K562 (cell line): ENCODE data around the gene PPP2R2B. TPM values are rescaled to one million over a fixed set of nuclear protein-coding genes. Genes with fewer than 3 reads are reported as not detected.

Source experiments
- ATAC-seq: fragments of 200-7000 bp; cut with Tn5 transposase; 3 replicates; pipeline ENCODE4 v1.9.1; 2020; ENCODE audit warnings: moderate library complexity
- BruUV-seq: library from RNA; stranded (reverse); fragments of 400-500 nt; replicated peaks from 2 replicates; lab custom pipeline; 2021; lab: Mats Ljungman, UMichigan
- CTCF ChIA-PET: fragments of 300-600 bp; formaldehyde crosslinking; extraction: SDS; loops from one replicate; lab custom pipeline; 2021; ENCODE audit warnings: low intra/inter-chr PET ratio; lab: Yijun Ruan, JAX
- POLR2A ChIA-PET: fragments of 300-600, 350-650 bp; sonication (Branson Sonifier 250); formaldehyde crosslinking; extraction: SDS; loops from one replicate; lab custom pipeline; 2021; ENCODE audit warnings: antibody characterized with exemption, inconsistent platforms; lab: Yijun Ruan, JAX
- DNase-seq, 4 experiments: peaks; one replicate each; pipeline versions ENCODE4 v3.0.0 to v3.0.0-alpha.2; 2011 to 2018; ENCODE audit warnings: low spot score in 3 of 4, mixed read lengths in 3 of 4; ENCODE audit errors: extremely low read depth in 1 of 4
- FAIRE-seq: peaks from 2 replicates; lab custom pipeline; 2011; peaks lifted over from hg19 to GRCh38; lab: Jason Lieb, UNC
- H2AFZ ChIP-seq: 2 replicates; pipeline ENCODE4 v1.6.0; 2011; ENCODE audit warnings: low read depth, low read length, control low read depth, inconsistent platforms
- H3K27ac ChIP-seq: fragments of 200-600 bp; 3 replicates; pipeline ENCODE4 v1.8.0; 2011; ENCODE audit warnings: low read depth, mild to moderate bottlenecking, control low read depth, inconsistent platforms, low read length, moderate library complexity, mixed read lengths; ENCODE audit errors: extremely low read depth
- H3K27me3 ChIP-seq, 2 experiments: fragments of 300-600 bp in 1 of 2; 2 replicates in 1 of 2; 3 replicates in 1 of 2; pipeline versions ENCODE4 v1.6.0 to v1.8.0; 2011; ENCODE audit warnings: inconsistent platforms in 2 of 2, low read length in 2 of 2, mild to moderate bottlenecking in 1 of 2, mixed read lengths in 1 of 2, moderate library complexity in 1 of 2; ENCODE audit not compliant: control insufficient read depth in 2 of 2, insufficient read depth in 2 of 2
- H3K36me3 ChIP-seq: fragments of 300-600 bp; 3 replicates; pipeline ENCODE4 v1.8.0; 2011; ENCODE audit warnings: mild to moderate bottlenecking, low read length, inconsistent platforms; ENCODE audit not compliant: control insufficient read depth, insufficient read depth
- H3K4me1 ChIP-seq, 2 experiments: fragments of 200-600 bp in 1 of 2; replicated peaks in 1 of 2; 2 replicates in 1 of 2; 3 replicates in 1 of 2; pipeline versions ENCODE4 v1.5.1 to v1.8.0; 2011; ENCODE audit warnings: inconsistent platforms in 2 of 2, low read length in 2 of 2, mild to moderate bottlenecking in 1 of 2, mixed read lengths in 1 of 2, moderate library complexity in 1 of 2; ENCODE audit not compliant: control insufficient read depth in 2 of 2, insufficient read depth in 2 of 2
- H3K4me2 ChIP-seq: 2 replicates; pipeline ENCODE4 v1.6.1; 2011; ENCODE audit warnings: low read length, control low read depth, inconsistent platforms, mixed read lengths; ENCODE audit not compliant: insufficient read depth
- H3K4me3 ChIP-seq: fragments of 200-600 bp; sonication (generic), shearing (Covaris generic); 2 replicates; pipeline ENCODE4 v1.5.1; 2016; ENCODE audit warnings: control low read depth, inconsistent platforms
- H3K79me2 ChIP-seq: fragments of 200-600 bp; 3 replicates; pipeline ENCODE4 v1.8.0; 2011; ENCODE audit warnings: low read length, inconsistent platforms; ENCODE audit not compliant: control insufficient read depth, insufficient read depth
- H3K9ac ChIP-seq, 2 experiments: 2 replicates each; pipeline versions ENCODE4 v1.6.0 to v1.6.1; 2011; ENCODE audit warnings: low read depth in 2 of 2, low read length in 2 of 2, control low read depth in 1 of 2, inconsistent platforms in 1 of 2, mild to moderate bottlenecking in 1 of 2, mixed read lengths in 1 of 2; ENCODE audit not compliant: insufficient read depth in 1 of 2
- H3K9me1 ChIP-seq: one replicate; pipeline ENCODE4 v1.6.0; 2011; ENCODE audit warnings: inconsistent platforms, mild to moderate bottlenecking, low read length, moderate library complexity; ENCODE audit not compliant: control insufficient read depth, insufficient read depth
- H3K9me3 ChIP-seq: replicated peaks from 2 replicates; pipeline ENCODE4 v1.5.1; 2011; ENCODE audit warnings: low read depth, low read length, inconsistent platforms; ENCODE audit not compliant: control insufficient read depth, insufficient read depth
- H4K20me1 ChIP-seq: replicated peaks from 2 replicates; pipeline ENCODE4 v1.6.1; 2011; ENCODE audit warnings: low read length, inconsistent platforms, mixed read lengths; ENCODE audit not compliant: control insufficient read depth, insufficient read depth
- CBX1 ChIP-seq: sonication (generic); IDR thresholded peaks from 2 replicates; pipeline ENCODE4 v1.6.1; 2016; ENCODE audit warnings: antibody characterized with exemption, low read depth, mild to moderate bottlenecking
- ELF2 ChIP-seq: fragments of 250-450 bp; sonication (Bioruptor Pico); IDR thresholded peaks from 2 replicates; pipeline ENCODE4 v1.5.0; 2021; ENCODE audit warnings: mild to moderate bottlenecking
- FOSL1 ChIP-seq: fragments of 200-800 bp; sonication (Bioruptor generic); conservative IDR thresholded peaks from 2 replicates; pipeline ENCODE4 v1.6.1; 2016; ENCODE audit warnings: missing genetic modification characterization, missing compliant biosample characterization
- HCFC1 ChIP-seq: IDR thresholded peaks from 2 replicates; pipeline ENCODE4 v1.6.1; 2012; ENCODE audit warnings: low read depth, low read length, improper control_type of control experiment
- HNRNPL ChIP-seq: fragments of 200-400 bp; formaldehyde crosslinking; IDR thresholded peaks from 2 replicates; pipeline ENCODE4 v1.6.1; 2017; ENCODE audit warnings: low read depth, mild to moderate bottlenecking, low read length
- NR2F6 ChIP-seq: fragments of 450-650 bp; formaldehyde crosslinking; IDR thresholded peaks from 2 replicates; pipeline ENCODE4 v1.4.0; 2020; ENCODE audit warnings: mild to moderate bottlenecking
- PRPF4 ChIP-seq: fragments of 200-400 bp; formaldehyde crosslinking; IDR thresholded peaks from one replicate; pipeline ENCODE4 v1.6.1; 2017; ENCODE audit warnings: low read length, low read depth, mild to moderate bottlenecking; ENCODE audit not compliant: insufficient read depth, poor library complexity, severe bottlenecking
- TEAD4 ChIP-seq, 2 experiments: sonication (generic) in 1 of 2; formaldehyde crosslinking in 1 of 2; IDR thresholded peaks; 2 replicates each; pipeline versions ENCODE4 v1.6.1 to v1.8.0; 2012 to 2022; ENCODE audit warnings: borderline replicate concordance in 1 of 2, inconsistent platforms in 1 of 2, low read length in 1 of 2, mild to moderate bottlenecking in 1 of 2, missing genetic modification reagents in 1 of 2
- WGBS: fragments of 100-300 bp; shearing (Covaris generic); methylation state at CpG from one replicate; pipeline ENCODE4 v1.1.6; 2016; ENCODE audit warnings: low coverage, mixed read lengths; ENCODE audit not compliant: insufficient coverage; ENCODE audit errors: missing lambda C conversion rate; 5-methylcytosine and 5-hydroxymethylcytosine counted together
- in situ Hi-C: fragments of 300-500 bp; cut with MboI; formaldehyde crosslinking; loops from 4 replicates; pipeline ENCODE4 v1.15.0; 2018; ENCODE audit warnings: inconsistent platforms, mixed read lengths
- intact Hi-C: fragments of 100-400 bp; cut with micrococcal nuclease; formaldehyde crosslinking; loops from 2 replicates; pipeline ENCODE4 v1.14.2; 2022
- polyA plus RNA-seq, 8 experiments: library from polyadenylated mRNA; depleted of rRNA in 4 of 8; stranded (reverse) in 5 of 8; unstranded in 3 of 8; fragments of >200 nt; fragmentation: Nextera tagmentation in 2 of 8; fragmentation: Illumina TruSeq in 1 of 8; extraction: Ambion mirVana in 2 of 8; extraction: Trizol in 1 of 8; gene quantifications; 2 replicates each; pipeline versions ENCODE4 v1.2.1 to v1.2.3, GENCODE V29; 2011 to 2014; ENCODE audit warnings: inconsistent platforms in 1 of 8, missing spikeins in 1 of 8
- total RNA-seq, 7 experiments: library from RNA; depleted of rRNA in 6 of 7; stranded (reverse); fragments of >200 nt in 6 of 7; fragmentation: Illumina TruSeq in 2 of 7; extraction: Trizol in 2 of 7; gene quantifications; 2 replicates each; pipeline versions ENCODE4 v1.2.1 to v1.2.3, GENCODE V29; 2011 to 2021; ENCODE audit warnings: low replicate concordance in 1 of 7
- TF ChIP-seq, protein P1 (sequence below): fragments of 250-450 bp; sonication (Bioruptor Pico); IDR thresholded peaks from 2 replicates; pipeline ENCODE4 v1.5.1; 2021; ENCODE audit warnings: mild to moderate bottlenecking

PPP2R2B gene
- total and polyA plus RNA-seq, 9 of the 15 experiments (the other 6 are each of a cell fraction or from before 2014, with no cell fraction given) = not detected

DNA sequence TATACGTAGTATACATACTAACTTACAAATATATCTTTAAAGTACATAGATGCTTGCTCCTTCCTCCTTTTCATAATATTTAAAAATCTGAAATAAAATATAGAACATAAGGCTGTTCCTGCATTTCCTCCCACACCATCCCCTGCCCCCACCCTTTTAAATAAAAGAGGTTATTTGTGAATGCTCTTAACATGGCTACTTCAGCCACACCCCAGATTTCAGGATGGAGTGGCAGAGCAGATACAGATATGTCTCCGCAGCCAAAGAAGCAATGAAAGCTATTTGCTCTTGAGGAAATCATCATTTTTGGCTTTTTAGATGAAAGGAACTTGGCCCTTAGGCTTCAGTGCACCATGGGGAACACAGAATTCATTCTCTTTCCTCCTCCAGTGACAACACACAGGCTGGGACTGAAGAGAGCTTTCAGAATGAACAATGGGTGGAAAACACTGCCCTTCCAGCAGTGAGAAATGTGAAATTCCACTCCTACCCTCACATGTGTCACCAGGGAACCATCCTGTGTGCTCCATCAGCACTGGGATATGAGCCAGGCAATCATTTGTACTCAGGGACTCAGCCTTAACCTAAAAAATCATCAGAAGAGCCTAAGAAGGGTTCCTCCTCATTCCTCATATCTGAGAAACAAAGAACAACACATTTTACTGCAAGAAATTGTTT lies 134.3 kb downstream of the PPP2R2B start (continued):
- TF ChIP-seq ELF2 (no peak), FOSL1 (tag) (no peak), PRPF4 (no peak), HNRNPL (no peak), NR2F6 (CRISPR knock-in tag) (no peak), TEAD4 (IDR thresholded peaks at IDR 0.05; ENCODE audit: low read length) (no peak), TEAD4 (CRISPR knock-in tag; IDR thresholded peaks at IDR 0.05; ENCODE audit: borderline replicate concordance) (no peak), CBX1 (no peak)

DNA sequence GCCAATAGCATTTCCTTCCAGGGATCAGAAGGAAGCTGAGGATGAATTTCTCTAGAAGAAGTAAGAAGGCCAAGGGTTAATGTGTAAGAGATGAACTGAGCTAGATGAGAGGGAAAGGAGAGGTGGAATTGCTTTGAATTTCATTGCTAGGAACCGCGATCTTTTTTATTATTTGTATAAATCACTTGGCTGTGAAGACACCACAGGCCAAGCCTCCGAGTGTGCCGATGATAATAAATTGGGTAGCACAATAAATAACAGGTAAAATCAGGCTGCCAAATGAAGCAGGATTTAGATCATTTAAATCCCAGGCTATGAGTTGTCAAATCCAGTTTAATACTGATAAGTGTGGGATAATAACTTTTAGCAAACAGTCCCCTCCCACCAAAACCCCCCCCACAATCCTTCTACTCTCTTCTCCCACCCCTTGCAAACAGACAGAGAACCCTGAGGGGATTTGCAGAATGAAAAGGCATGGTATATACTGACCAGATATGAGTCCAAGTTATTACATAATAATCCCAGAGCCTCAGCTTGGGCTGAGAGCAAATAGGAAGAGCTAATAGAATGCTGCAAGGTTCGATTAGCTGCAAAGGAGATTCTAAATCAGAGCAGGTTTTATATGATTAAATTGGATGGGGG lies 143.5 kb downstream of the PPP2R2B start:
- 0% methylated on average over 5 of the region's 5 CpGs for WGBS
- POLR2A ChIA-PET = no interaction called here

More for the DNA sequence above, 143.5 kb downstream of the PPP2R2B start:
- no TSS peak for BruUV-seq
- Histone ChIP-seq H3K4me1 (no peaks in the 10 kb centered on the region), H4K20me1 (no peaks in the 10 kb centered on the region), H3K79me2 (no peaks in the 10 kb centered on the region), H3K27me3 (no peaks in the 10 kb centered on the region), H3K9me1 (no peaks in the 10 kb centered on the region), H3K9ac (no peak overlapping the region), H3K4me3 (no peak overlapping the region), H3K9me3 (no peaks in the 10 kb centered on the region; the same call in 1 of the 2 replicates), H3K27ac (no peak overlapping the region), H3K4me2 (no peak overlapping the region), H3K36me3 (no peaks in the 10 kb centered on the region), H2AFZ (no peak overlapping the region)
- in situ Hi-C loops (no loop called here), intact Hi-C loops (no loop called here)
- TF ChIP-seq, protein P1, sequence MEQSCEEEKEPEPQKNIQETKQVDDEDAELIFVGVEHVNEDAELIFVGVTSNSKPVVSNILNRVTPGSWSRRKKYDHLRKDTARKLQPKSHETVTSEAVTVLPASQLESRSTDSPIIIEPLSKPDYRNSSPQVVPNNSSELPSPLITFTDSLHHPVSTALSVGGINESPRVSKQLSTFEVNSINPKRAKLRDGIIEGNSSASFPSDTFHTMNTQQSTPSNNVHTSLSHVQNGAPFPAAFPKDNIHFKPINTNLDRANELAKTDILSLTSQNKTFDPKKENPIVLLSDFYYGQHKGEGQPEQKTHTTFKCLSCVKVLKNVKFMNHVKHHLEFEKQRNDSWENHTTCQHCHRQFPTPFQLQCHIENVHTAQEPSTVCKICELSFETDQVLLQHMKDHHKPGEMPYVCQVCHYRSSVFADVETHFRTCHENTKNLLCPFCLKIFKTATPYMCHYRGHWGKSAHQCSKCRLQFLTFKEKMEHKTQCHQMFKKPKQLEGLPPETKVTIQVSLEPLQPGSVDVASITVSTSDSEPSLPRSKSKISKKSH (CRISPR knock-in tag) = no peak
- no peak for TF ChIP-seq HCFC1
- ATAC-seq = no peak
- CTCF ChIA-PET = no interaction called here
- FAIRE-seq = no peak
- DNase-seq = no peak
